Effector memory CD8-positive, alpha-beta T cell (primary cell): ENCODE data around the gene TJP3.

Source experiments
- ATAC-seq: fragments of 150-1000 bp; cut with Tn5 transposase; replicated peaks from 2 replicates; pipeline ENCODE4 v1.10.0; 2021; ENCODE audit warnings: mild to moderate bottlenecking, moderate library complexity
- DNase-seq, 3 experiments: peaks; one replicate each; pipeline ENCODE4 v3.0.0; 2021
- H3K27ac Mint-ChIP-seq, 2 donors: one replicate each; pipeline ENCODE4 v1.8.0; 2022; ENCODE audit warnings: mild to moderate bottlenecking in 2 of 2, mixed read lengths in 2 of 2, moderate library complexity in 2 of 2
- H3K27me3 Mint-ChIP-seq, 2 donors: one replicate each; pipeline ENCODE4 v1.8.0; 2022; ENCODE audit warnings: mixed read lengths in 2 of 2
- H3K36me3 Mint-ChIP-seq: one replicate; pipeline ENCODE4 v1.8.0; 2022; ENCODE audit warnings: mild to moderate bottlenecking, moderate library complexity, mixed read lengths; ENCODE audit not compliant: insufficient read depth
- H3K4me1 Mint-ChIP-seq, 2 donors: one replicate each; pipeline ENCODE4 v1.8.0; 2022; ENCODE audit warnings: low read depth in 2 of 2, mixed read lengths in 2 of 2
- H3K4me3 Mint-ChIP-seq, 2 donors: one replicate each; pipeline ENCODE4 v1.8.0; 2022; ENCODE audit warnings: mild to moderate bottlenecking in 2 of 2, mixed read lengths in 2 of 2, moderate library complexity in 2 of 2
- H3K9me3 Mint-ChIP-seq, 2 donors: one replicate each; pipeline ENCODE4 v1.8.0; 2022; ENCODE audit warnings: mixed read lengths in 2 of 2

TJP3 gene

GRCh38 chr19:3722443-3723109 lies 14.4 kb downstream of the TJP3 start:
- H3K4me3 Mint-ChIP-seq, result peak overlapping the region; percentile 73 to 75
- ATAC-seq, result no peak
- peaks cover 3% of the 10 kb centered on the region for H3K36me3 Mint-ChIP-seq

GRCh38 chr19:3723110-3723488 lies 14.9 kb downstream of the TJP3 start:
- peaks cover 3% of the 10 kb centered on the region for H3K36me3 Mint-ChIP-seq
- no peak overlapping the region for H3K27ac Mint-ChIP-seq
- H3K27me3 Mint-ChIP-seq, result peaks cover 0 to 13% of the 10 kb centered on the region in 2 donors
- H3K9me3 Mint-ChIP-seq, result no peaks in the 10 kb centered on the region
- DNase-seq (no peak), ATAC-seq (no peak)
- H3K4me1 Mint-ChIP-seq, result peaks cover 7 to 9% of the 10 kb centered on the region in 2 donors
- no peak overlapping the region for H3K4me3 Mint-ChIP-seq

More at GRCh38 chr19:3722443-3723109, 14.4 kb downstream of the TJP3 start:
- DNase-seq, result no peak
- Mint-ChIP-seq H3K27me3 (peaks cover 0 to 13% of the 10 kb centered on the region in 2 donors), H3K27ac (no peak overlapping the region), H3K9me3 (no peaks in the 10 kb centered on the region), H3K4me1 (peaks cover 7 to 9% of the 10 kb centered on the region in 2 donors)

- DNase-seq (no peak), ATAC-seq (no peak)
- H3K9me3 Mint-ChIP-seq, result no peaks in the 10 kb centered on the region
- H3K36me3 Mint-ChIP-seq, result peaks cover 3% of the 10 kb centered on the region
- H3K4me3 Mint-ChIP-seq, result no peak overlapping the region
- peaks cover 0 to 13% of the 10 kb centered on the region in 2 donors for H3K27me3 Mint-ChIP-seq
- no peak overlapping the region for H3K27ac Mint-ChIP-seq
- H3K4me1 Mint-ChIP-seq, result peaks cover 7 to 9% of the 10 kb centered on the region in 2 donors
Measured at GRCh38 chr19:3723883-3724282, 15.7 kb downstream of the TJP3 start.

GRCh38 chr19:3725121-3725520 lies 16.9 kb downstream of the TJP3 start:
- Mint-ChIP-seq H3K9me3 (no peaks in the 10 kb centered on the region), H3K27me3 (peaks cover 0 to 13% of the 10 kb centered on the region in 2 donors), H3K4me1 (peaks cover 3 to 9% of the 10 kb centered on the region in 2 donors), H3K36me3 (peaks cover 3% of the 10 kb centered on the region), H3K4me3 (no peak overlapping the region), H3K27ac (no peak overlapping the region)
- DNase-seq (no peak), ATAC-seq (no peak)

GRCh38 chr19:3725640-3726310 lies 17.6 kb downstream of the TJP3 start:
- peaks cover 3% of the 10 kb centered on the region for H3K36me3 Mint-ChIP-seq
- peaks cover 0 to 7% of the 10 kb centered on the region in 2 donors for H3K27me3 Mint-ChIP-seq
- H3K27ac Mint-ChIP-seq, result no peak overlapping the region
- no peaks in the 10 kb centered on the region for H3K9me3 Mint-ChIP-seq
- no peak for DNase-seq
- H3K4me1 Mint-ChIP-seq, result peaks cover 3 to 8% of the 10 kb centered on the region in 2 donors
- ATAC-seq, result no peak
- H3K4me3 Mint-ChIP-seq, result no peak overlapping the region

- no peaks in the 10 kb centered on the region for H3K4me1 Mint-ChIP-seq
- H3K9me3 Mint-ChIP-seq, result no peaks in the 10 kb centered on the region
- DNase-seq, result no peak
- no peak overlapping the region for H3K27ac Mint-ChIP-seq
- no peak overlapping the region for H3K4me3 Mint-ChIP-seq
- peaks cover 11% of the 10 kb centered on the region for H3K36me3 Mint-ChIP-seq
- no peak for ATAC-seq
- no peaks in the 10 kb centered on the region for H3K27me3 Mint-ChIP-seq
Measured at GRCh38 chr19:3730457-3730958, 22.3 kb downstream of the TJP3 start.

GRCh38 chr19:3732108-3732507 lies 23.9 kb downstream of the TJP3 start:
- Mint-ChIP-seq H3K27me3 (no peaks in the 10 kb centered on the region), H3K36me3 (peaks cover 11% of the 10 kb centered on the region)

GRCh38 chr19:3733549-3734309 lies 25.5 kb downstream of the TJP3 start:
- Mint-ChIP-seq H3K27me3 (peaks cover 0 to 6% of the 10 kb centered on the region in 2 donors), H3K4me1 (no peaks in the 10 kb centered on the region), H3K9me3 (no peaks in the 10 kb centered on the region), H3K4me3 (no peak overlapping the region), H3K36me3 (peaks cover 11% of the 10 kb centered on the region), H3K27ac (no peak overlapping the region)
- DNase-seq (no peak), ATAC-seq (no peak)

More at GRCh38 chr19:3732108-3732507, 23.9 kb downstream of the TJP3 start:
- Mint-ChIP-seq H3K4me1 (no peaks in the 10 kb centered on the region), H3K4me3 (no peak overlapping the region), H3K9me3 (no peaks in the 10 kb centered on the region), H3K27ac (no peak overlapping the region)
- ATAC-seq (no peak), DNase-seq (no peak)

GRCh38 chr19:3734310-3734600 lies 26.1 kb downstream of the TJP3 start:
- no peak overlapping the region for H3K4me3 Mint-ChIP-seq
- H3K27me3 Mint-ChIP-seq, result peaks cover 0 to 6% of the 10 kb centered on the region in 2 donors
- DNase-seq, result no peak
- H3K27ac Mint-ChIP-seq, result no peak overlapping the region
- H3K36me3 Mint-ChIP-seq, result peaks cover 11% of the 10 kb centered on the region
- H3K4me1 Mint-ChIP-seq, result no peaks in the 10 kb centered on the region
- no peak for ATAC-seq
- H3K9me3 Mint-ChIP-seq, result no peaks in the 10 kb centered on the region

GRCh38 chr19:3736106-3736724 lies 28.0 kb downstream of the TJP3 start:
- ATAC-seq (no peak), DNase-seq (no peak)
- Mint-ChIP-seq H3K27me3 (peaks cover 0 to 6% of the 10 kb centered on the region in 2 donors), H3K4me1 (no peaks in the 10 kb centered on the region), H3K9me3 (no peaks in the 10 kb centered on the region), H3K27ac (no peak overlapping the region), H3K36me3 (peaks cover 11% of the 10 kb centered on the region), H3K4me3 (no peak overlapping the region)

- no peak overlapping the region for H3K27ac Mint-ChIP-seq
- H3K36me3 Mint-ChIP-seq, result peaks cover 7% of the 10 kb centered on the region
- H3K27me3 Mint-ChIP-seq, result peaks cover 0 to 6% of the 10 kb centered on the region in 2 donors
- DNase-seq (no peak), ATAC-seq (no peak)
- H3K9me3 Mint-ChIP-seq, result no peaks in the 10 kb centered on the region
- H3K4me1 Mint-ChIP-seq, result no peaks in the 10 kb centered on the region
- no peak overlapping the region for H3K4me3 Mint-ChIP-seq
Measured at GRCh38 chr19:3737487-3738205, 29.5 kb downstream of the TJP3 start.

- H3K4me1 Mint-ChIP-seq, result no peaks in the 10 kb centered on the region
- no peak overlapping the region for H3K4me3 Mint-ChIP-seq
- H3K36me3 Mint-ChIP-seq, result peaks cover 7% of the 10 kb centered on the region
- no peak for ATAC-seq
- H3K27me3 Mint-ChIP-seq, result peaks cover 0 to 6% of the 10 kb centered on the region in 2 donors
- peak overlapping the region in 1 of 2 donors; percentile 58 for H3K27ac Mint-ChIP-seq
- no peaks in the 10 kb centered on the region for H3K9me3 Mint-ChIP-seq
- no peak for DNase-seq
Measured at GRCh38 chr19:3738477-3739220, 30.5 kb downstream of the TJP3 start.
